ENCODE measurements around the gene ALDH4A1.
A peak's percentile ranks its signal among the peaks of the same experiment; 100 is the strongest.
"Not testable (repeated sequence)": the region's sequence is repeated elsewhere in the genome, so short reads cannot be mapped to it uniquely, and the experiment has no call there.

Gene ALDH4A1

GRCh38 chr1:18878538-18879214, 23.7 kb downstream of the ALDH4A1 start:
- no peak for DNase-seq
- Mint-ChIP-seq H3K27ac (no peak overlapping the region), H3K4me1 (no peaks in the 10 kb centered on the region), H3K4me3 (no peak overlapping the region), H3K27me3 (no peaks in the 10 kb centered on the region), H3K9me3 (no peaks in the 10 kb centered on the region), H3K36me3 (no peaks in the 10 kb centered on the region)
- CTCF ChIA-PET: no interaction called here

DNA sequence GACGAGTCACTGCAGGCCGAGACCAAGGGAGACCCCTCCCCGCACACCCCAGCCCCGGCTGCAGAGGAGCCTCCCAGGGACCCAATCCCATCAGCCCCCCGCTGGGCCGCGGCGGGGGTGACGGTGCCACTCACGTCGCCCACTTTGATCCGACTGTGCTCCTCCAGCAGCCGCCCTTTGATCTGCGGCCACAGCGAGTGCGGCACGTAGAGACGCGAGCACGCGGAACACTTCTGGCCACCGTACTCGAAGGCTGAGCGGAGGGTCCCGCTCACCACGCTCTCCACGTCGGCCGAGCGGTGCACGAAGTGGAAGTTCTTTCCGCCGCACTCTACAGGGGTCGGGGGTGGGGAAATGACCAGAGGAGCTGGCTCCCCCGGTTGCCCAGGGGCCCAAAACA, 25.1 kb downstream of the ALDH4A1 start:
- CTCF ChIA-PET: no interaction called here
- no peak for DNase-seq
- no peaks in the 10 kb centered on the region for H3K4me1 Mint-ChIP-seq
- H3K9me3 Mint-ChIP-seq: no peaks in the 10 kb centered on the region
- H3K36me3 Mint-ChIP-seq: no peaks in the 10 kb centered on the region
- H3K27ac Mint-ChIP-seq: no peak overlapping the region
- no peaks in the 10 kb centered on the region for H3K27me3 Mint-ChIP-seq
- H3K4me3 Mint-ChIP-seq: no peak overlapping the region

DNA sequence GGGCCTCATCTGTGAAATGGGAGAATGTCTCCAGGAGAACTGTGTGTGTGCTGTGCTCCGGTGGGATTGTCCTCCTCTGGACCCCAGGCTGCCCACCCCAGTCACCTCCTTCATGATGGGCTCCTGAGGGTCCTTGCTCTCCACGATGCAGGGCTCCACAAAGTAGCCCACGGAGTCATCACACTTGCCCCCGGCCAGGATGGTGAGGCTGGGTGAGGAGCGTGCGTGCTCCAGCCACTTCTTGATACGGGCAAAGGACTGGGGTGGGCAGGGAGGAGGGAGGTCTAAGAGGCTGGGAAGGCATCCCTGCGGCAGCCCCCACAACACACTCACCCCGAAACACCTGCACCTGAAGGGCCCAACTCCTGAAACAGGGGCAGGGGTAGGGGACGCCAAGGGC, 26.1 kb downstream of the ALDH4A1 start:
- H3K4me1 Mint-ChIP-seq: no peaks in the 10 kb centered on the region
- no peaks in the 10 kb centered on the region for H3K27me3 Mint-ChIP-seq
- DNase-seq: no peak
- H3K36me3 Mint-ChIP-seq: no peaks in the 10 kb centered on the region
- no peak overlapping the region for H3K4me3 Mint-ChIP-seq
- no peak overlapping the region for H3K27ac Mint-ChIP-seq
- no peaks in the 10 kb centered on the region for H3K9me3 Mint-ChIP-seq
- CTCF ChIA-PET: interaction anchor here (0.8 to 3.8 kb wide), 6 partner anchors 8 to 277 kb away, joined by 3 to 24 read pairs (median 4); no protein-coding TSS in a partner anchor

DNA sequence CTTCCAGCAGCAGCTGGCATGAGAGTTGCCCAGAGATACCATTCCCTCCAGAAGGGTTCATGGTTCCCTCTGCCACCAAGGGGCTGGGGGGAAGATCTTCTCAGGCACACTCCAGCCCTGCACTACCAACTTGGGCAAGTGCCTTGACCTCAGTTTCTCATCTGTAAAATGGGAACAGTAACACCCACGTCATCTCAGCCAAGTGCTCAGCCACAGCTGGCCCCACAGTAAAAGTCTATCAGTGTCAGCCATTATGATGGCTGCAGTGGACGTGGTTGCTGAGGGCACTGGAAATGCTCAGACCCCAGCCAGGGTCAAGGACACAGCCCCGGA, 26.6 kb downstream of the ALDH4A1 start:
- H3K9me3 Mint-ChIP-seq: no peaks in the 10 kb centered on the region
- no peak overlapping the region for H3K27ac Mint-ChIP-seq
- CTCF ChIA-PET: interaction anchor here (0.7 to 3.8 kb wide), 12 partner anchors 9 to 278 kb away, joined by 3 to 24 read pairs (median 4); no protein-coding TSS in a partner anchor
- no peak overlapping the region for H3K4me3 Mint-ChIP-seq
- no peak for DNase-seq
- no peaks in the 10 kb centered on the region for H3K27me3 Mint-ChIP-seq
- H3K4me1 Mint-ChIP-seq: no peaks in the 10 kb centered on the region
- no peaks in the 10 kb centered on the region for H3K36me3 Mint-ChIP-seq

DNA sequence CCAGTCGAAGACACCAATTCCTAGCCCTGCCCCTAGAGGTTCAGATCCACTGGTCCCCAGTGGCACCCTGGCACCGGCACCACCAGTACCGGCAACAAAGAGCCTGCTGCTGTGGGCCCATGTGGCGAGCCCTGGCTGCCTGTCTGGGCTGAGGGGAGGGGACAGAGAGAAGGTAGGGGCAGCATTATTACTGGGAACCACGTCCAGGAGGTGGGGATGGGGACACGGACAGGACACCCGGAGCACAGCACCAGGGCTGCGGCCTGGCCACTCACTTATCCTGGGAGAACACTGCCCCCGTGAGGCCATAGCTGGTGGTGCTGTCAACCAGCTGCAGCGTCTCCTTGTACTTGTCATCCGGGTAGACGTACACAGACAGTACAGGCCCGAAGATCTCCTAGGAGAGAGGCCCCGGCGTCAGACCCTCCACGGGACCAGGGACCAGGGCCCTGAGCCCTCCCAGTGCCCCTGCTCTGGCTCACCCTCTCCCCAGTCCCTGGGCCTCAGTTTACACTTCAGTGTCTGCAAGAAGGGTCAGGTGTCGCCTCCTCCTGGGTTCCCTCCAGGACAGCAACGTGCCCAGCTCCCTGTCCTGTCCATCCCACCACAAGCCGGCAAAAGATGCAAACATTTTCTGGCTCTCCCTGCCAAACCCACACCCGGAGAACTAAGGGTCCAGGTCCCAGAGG, 27.1 kb downstream of the ALDH4A1 start:
- peak; percentile 85 for DNase-seq
- Mint-ChIP-seq H3K27ac (no peak overlapping the region), H3K9me3 (no peaks in the 10 kb centered on the region), H3K36me3 (no peaks in the 10 kb centered on the region), H3K4me1 (no peaks in the 10 kb centered on the region), H3K4me3 (no peak overlapping the region), H3K27me3 (no peaks in the 10 kb centered on the region)
- CTCF ChIA-PET: interaction anchor here (0.7 to 3.8 kb wide), 12 partner anchors 9 to 278 kb away, joined by 3 to 24 read pairs (median 4); no protein-coding TSS in a partner anchor

GRCh38 chr1:18874600-18874999, 27.8 kb downstream of the ALDH4A1 start:
- Mint-ChIP-seq H3K9me3 (no peaks in the 10 kb centered on the region), H3K36me3 (no peaks in the 10 kb centered on the region), H3K4me3 (no peak overlapping the region), H3K4me1 (no peaks in the 10 kb centered on the region), H3K27ac (no peak overlapping the region), H3K27me3 (no peaks in the 10 kb centered on the region)
- CTCF ChIA-PET: interaction anchor here (1.3 to 3.8 kb wide), 9 partner anchors 10 to 278 kb away, joined by 3 to 24 read pairs (median 5); no protein-coding TSS in a partner anchor
- no peak for DNase-seq

- DNase-seq: no peak
- CTCF ChIA-PET: interaction anchor here (1.5 to 3.8 kb wide), 7 partner anchors 10 to 277 kb away, joined by 3 to 24 read pairs (median 6); no protein-coding TSS in a partner anchor
- Mint-ChIP-seq H3K27ac (no peak overlapping the region), H3K4me1 (no peaks in the 10 kb centered on the region), H3K36me3 (no peaks in the 10 kb centered on the region), H3K4me3 (no peak overlapping the region), H3K27me3 (peaks cover 3% of the 10 kb centered on the region), H3K9me3 (no peaks in the 10 kb centered on the region)
These were observed 28.3 kb downstream of the ALDH4A1 start for GRCh38 chr1:18874036-18874435.

GRCh38 chr1:18872071-18872611, 30.2 kb downstream of the ALDH4A1 start:
- H3K9me3 Mint-ChIP-seq: no peaks in the 10 kb centered on the region
- H3K36me3 Mint-ChIP-seq: no peaks in the 10 kb centered on the region
- H3K4me3 Mint-ChIP-seq: no peak overlapping the region
- no peak overlapping the region for H3K27ac Mint-ChIP-seq
- DNase-seq: no peak
- peaks cover 10% of the 10 kb centered on the region for H3K27me3 Mint-ChIP-seq
- no peaks in the 10 kb centered on the region for H3K4me1 Mint-ChIP-seq
- CTCF ChIA-PET: interaction anchor here (3.8 kb wide), 1 partner anchor 12 kb away, joined by 24 read pairs; no protein-coding TSS in a partner anchor

DNA sequence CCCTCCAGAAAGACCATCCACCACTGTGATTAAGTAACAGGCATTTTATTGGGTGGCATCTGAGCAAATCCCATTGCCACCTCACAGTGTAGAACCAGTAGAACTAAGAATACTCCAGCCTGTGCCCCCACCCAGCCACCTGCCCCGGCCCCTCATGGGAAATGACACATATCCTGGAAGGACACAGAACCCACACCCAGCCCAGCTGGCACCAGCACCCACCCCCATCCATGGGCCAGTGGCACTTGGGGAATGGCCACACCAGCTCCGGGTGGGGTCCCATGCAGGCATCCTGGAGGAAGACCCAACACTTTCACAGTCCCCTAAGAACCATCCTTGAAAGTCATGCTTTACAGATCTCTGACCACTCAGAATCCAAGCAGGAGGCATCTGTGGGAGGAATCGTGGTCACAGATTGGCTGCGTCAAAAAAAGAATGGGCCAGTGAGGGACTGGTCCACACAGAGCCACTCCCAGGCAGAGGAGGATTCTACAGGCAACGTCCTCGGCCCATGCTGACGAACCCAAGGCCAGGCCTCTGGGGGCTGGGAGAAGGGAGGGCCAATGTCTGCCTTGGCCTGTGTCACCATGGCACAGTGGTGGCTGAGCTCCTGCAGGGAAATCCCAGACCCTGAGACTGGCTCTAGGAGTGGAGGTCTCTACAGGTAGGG, 30.8 kb downstream of the ALDH4A1 start:
- Mint-ChIP-seq H3K9me3 (no peaks in the 10 kb centered on the region), H3K4me1 (no peaks in the 10 kb centered on the region), H3K27ac (no peak overlapping the region), H3K36me3 (no peaks in the 10 kb centered on the region), H3K4me3 (no peak overlapping the region), H3K27me3 (peaks cover 16% of the 10 kb centered on the region)
- CTCF ChIA-PET: no interaction called here
- DNase-seq: no peak

DNA sequence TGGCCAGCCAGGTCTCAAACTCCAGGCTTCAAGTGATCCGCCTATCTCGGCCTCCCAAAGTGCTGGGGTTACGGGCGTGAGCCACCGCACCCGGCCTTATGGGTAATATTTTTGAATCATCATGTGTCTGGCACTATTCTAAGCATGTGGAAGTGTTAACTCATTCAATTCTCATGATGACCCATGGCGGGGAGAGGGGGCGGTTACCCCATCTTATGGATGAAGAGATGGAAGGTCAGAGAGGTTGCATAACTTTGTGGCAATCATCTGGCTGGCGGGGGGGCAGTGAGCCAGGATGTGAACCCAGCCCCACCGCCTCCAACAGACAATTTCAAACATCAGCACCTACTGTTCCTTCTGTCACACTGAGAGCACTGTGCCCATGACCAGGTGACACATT, 31.4 kb downstream of the ALDH4A1 start:
- Mint-ChIP-seq H3K27ac (no peak overlapping the region), H3K9me3 (no peaks in the 10 kb centered on the region), H3K27me3 (peaks cover 20% of the 10 kb centered on the region), H3K4me1 (no peaks in the 10 kb centered on the region), H3K4me3 (no peak overlapping the region), H3K36me3 (no peaks in the 10 kb centered on the region)
- DNase-seq: no peak
- CTCF ChIA-PET: no interaction called here

DNA sequence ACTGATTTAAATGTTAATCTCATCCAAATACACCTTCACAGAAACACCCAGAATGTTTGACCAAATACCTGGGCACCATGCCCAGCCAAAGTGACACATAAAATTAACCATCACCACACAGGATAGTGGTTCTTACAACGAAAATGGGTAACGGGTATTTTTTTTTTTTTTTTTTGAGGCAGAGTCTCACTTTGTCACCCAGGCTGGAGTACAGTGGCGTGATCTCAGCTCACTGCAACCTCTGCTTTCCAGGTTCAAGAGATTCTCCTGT, 31.8 kb downstream of the ALDH4A1 start:
- H3K36me3 Mint-ChIP-seq, DNase-seq, H3K4me1 Mint-ChIP-seq, CTCF ChIA-PET, H3K9me3 Mint-ChIP-seq, H3K4me3 Mint-ChIP-seq, H3K27ac Mint-ChIP-seq: not testable (repeated sequence)
- H3K27me3 Mint-ChIP-seq: peaks cover 24% of the 10 kb centered on the region

- Mint-ChIP-seq H3K4me1 (no peaks in the 10 kb centered on the region), H3K4me3 (no peak overlapping the region), H3K27me3 (peaks cover 28% of the 10 kb centered on the region), H3K36me3 (no peaks in the 10 kb centered on the region), H3K27ac (no peak overlapping the region), H3K9me3 (no peaks in the 10 kb centered on the region)
- CTCF ChIA-PET: no interaction called here
- no peak for DNase-seq
These were observed 32.3 kb downstream of the ALDH4A1 start for GRCh38 chr1:18869847-18870594.

DNA sequence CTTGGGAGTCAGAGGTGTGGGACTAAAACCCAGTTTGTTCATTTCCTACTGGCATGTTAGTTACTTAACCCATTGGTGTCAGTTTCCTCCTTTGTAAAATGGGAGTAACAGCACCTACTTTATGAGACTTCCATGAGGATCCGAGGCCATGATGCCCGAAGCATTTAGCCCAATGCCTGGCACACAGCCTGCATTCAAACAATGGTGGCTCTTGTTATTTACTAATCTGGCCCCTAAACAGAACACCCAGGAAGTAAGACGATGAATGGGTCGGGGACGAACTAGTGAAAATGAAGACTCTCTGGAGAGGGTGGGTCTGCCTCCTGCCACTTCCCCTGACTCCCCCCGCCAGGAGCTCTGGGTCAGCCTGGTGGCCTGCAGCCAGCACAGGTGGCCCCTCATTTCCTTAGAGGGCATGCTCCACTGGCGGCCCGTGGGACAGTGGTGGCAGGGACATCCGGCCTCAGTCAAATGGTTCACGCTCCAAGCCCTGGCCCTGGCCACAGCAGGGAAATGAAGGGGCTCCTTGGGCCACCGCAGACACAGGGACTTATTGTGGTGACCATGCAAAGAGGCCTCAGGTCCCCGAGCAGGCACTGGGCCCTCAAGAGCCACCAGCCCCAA, 33.4 kb downstream of the ALDH4A1 start:
- Mint-ChIP-seq H3K27ac (no peak overlapping the region), H3K36me3 (no peaks in the 10 kb centered on the region)

GRCh38 chr1:18868354-18868753, 34.0 kb downstream of the ALDH4A1 start:
- CTCF ChIA-PET: no interaction called here
- no peak for DNase-seq
- H3K27ac Mint-ChIP-seq: no peak overlapping the region
- no peaks in the 10 kb centered on the region for H3K4me1 Mint-ChIP-seq
- no peaks in the 10 kb centered on the region for H3K9me3 Mint-ChIP-seq
- no peak overlapping the region for H3K4me3 Mint-ChIP-seq
- peaks cover 35% of the 10 kb centered on the region for H3K27me3 Mint-ChIP-seq
- H3K36me3 Mint-ChIP-seq: no peaks in the 10 kb centered on the region

More for the DNA sequence above, 33.4 kb downstream of the ALDH4A1 start:
- Mint-ChIP-seq H3K4me1 (no peaks in the 10 kb centered on the region), H3K27me3 (peaks cover 35% of the 10 kb centered on the region), H3K4me3 (no peak overlapping the region), H3K9me3 (no peaks in the 10 kb centered on the region)
- no peak for DNase-seq
- CTCF ChIA-PET: no interaction called here
